ENCODE data around the gene MYO5A.

DNA sequence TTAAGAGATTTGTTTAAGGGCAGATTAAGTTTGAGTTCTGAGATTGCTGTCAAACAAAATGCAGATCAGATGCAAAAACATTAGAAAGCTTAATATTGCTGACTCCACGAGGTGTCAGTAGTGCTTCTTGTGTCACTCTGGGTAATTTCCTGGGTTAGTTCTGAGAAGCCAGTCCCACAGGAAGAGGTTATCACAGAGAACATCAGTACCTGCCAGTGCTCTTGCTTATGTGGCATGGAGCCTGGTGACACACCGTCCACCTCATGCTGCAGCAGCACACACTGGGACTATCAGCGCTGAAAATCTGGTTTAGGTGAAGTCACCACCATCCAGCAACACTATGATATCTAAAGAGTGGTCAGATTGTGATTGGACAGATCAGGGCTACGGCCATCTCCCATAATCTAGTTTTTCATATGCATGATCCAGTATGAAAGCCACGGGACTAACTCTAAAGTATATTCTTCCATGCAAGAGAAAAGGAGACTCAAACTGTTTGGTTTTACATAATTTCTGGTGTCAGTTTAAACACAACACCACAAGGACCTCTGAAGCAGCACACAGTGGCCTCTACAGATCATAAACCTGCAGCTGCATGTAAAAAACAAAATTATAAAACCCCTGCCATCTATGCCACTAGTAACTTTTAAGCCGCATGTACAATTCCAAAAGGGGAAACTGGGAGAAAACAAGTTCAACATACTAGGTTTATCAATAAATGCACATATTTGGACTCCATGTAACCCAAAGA is 197.0 kb downstream of the MYO5A start:
- TF ChIP-seq POLR2A (IDR thresholded peaks at IDR 0.05; ENCODE audit: extremely low read depth, insufficient read length) (no peak), MYC (IDR thresholded peaks at IDR 0.05; ENCODE audit: low read depth, low read length) (0 out of 2 replicates have a peak, but pooled peaks have one; percentile 23)
- TF ChIP-seq, protein P1, sequence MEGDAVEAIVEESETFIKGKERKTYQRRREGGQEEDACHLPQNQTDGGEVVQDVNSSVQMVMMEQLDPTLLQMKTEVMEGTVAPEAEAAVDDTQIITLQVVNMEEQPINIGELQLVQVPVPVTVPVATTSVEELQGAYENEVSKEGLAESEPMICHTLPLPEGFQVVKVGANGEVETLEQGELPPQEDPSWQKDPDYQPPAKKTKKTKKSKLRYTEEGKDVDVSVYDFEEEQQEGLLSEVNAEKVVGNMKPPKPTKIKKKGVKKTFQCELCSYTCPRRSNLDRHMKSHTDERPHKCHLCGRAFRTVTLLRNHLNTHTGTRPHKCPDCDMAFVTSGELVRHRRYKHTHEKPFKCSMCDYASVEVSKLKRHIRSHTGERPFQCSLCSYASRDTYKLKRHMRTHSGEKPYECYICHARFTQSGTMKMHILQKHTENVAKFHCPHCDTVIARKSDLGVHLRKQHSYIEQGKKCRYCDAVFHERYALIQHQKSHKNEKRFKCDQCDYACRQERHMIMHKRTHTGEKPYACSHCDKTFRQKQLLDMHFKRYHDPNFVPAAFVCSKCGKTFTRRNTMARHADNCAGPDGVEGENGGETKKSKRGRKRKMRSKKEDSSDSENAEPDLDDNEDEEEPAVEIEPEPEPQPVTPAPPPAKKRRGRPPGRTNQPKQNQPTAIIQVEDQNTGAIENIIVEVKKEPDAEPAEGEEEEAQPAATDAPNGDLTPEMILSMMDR (IDR thresholded peaks at IDR 0.05; ENCODE audit: low read depth, low read length), result peak; percentile 46
- TF ChIP-seq, protein P2, sequence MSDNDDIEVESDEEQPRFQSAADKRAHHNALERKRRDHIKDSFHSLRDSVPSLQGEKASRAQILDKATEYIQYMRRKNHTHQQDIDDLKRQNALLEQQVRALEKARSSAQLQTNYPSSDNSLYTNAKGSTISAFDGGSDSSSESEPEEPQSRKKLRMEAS (IDR thresholded peaks at IDR 0.05; ENCODE audit: low read depth, low read length), result 0 out of 2 replicates have a peak, but pooled peaks have one; percentile 5

Measured in NB4 (cell line).